Measurements from ENCODE around the gene CXCL16. TPM values are rescaled to one million over a fixed set of nuclear protein-coding genes. Genes with fewer than 3 reads are reported as not detected.

CXCL16 gene
- total and polyA plus RNA-seq, 2 of the 13 experiments (the other 11 are each of a cell fraction or from before 2014, with no cell fraction given), result 9.4 to 101 TPM

GRCh38 chr17:4771519-4772234, 31.9 kb upstream of the CXCL16 start, which contains the start of gene TM4SF5 (continued):
- TF ChIP-seq ZNF367 (CRISPR knock-in tag; IDR thresholded peaks at IDR 0.05; ENCODE audit: borderline replicate concordance), result no peak
- TF ChIP-seq MTERF4 (CRISPR knock-in tag; IDR thresholded peaks at IDR 0.05), result no peak
- peak; percentile 81; the same call in 1 of the 2 replicates for TF ChIP-seq ZBTB34 (CRISPR knock-in tag; IDR thresholded peaks at IDR 0.05)
- no peak for TF ChIP-seq ZNF850 (CRISPR knock-in tag; conservative IDR thresholded peaks at IDR 0.05)
- peak; percentile 46; the same call in 1 of the 2 replicates for TF ChIP-seq E2F1 (CRISPR knock-in tag; IDR thresholded peaks at IDR 0.05)
- no peak; the same call in 1 of the 2 replicates for TF ChIP-seq POGZ (CRISPR knock-in tag; IDR thresholded peaks at IDR 0.05)
- no peak for TF ChIP-seq ATAD3A (CRISPR knock-in tag; IDR thresholded peaks at IDR 0.05)
- 0 out of 2 replicates have a peak, but pooled peaks have one; percentile 28 for TF ChIP-seq ZNF354B (CRISPR knock-in tag; IDR thresholded peaks at IDR 0.05)
- no peak for TF ChIP-seq TRAFD1 (CRISPR knock-in tag; IDR thresholded peaks at IDR 0.05; ENCODE audit: borderline replicate concordance)
- TF ChIP-seq RAD51 (IDR thresholded peaks at IDR 0.05; ENCODE audit: borderline replicate concordance), result no peak
- peak; percentile 75; the same call in 1 of the 2 replicates for TF ChIP-seq ZIK1 (CRISPR knock-in tag; IDR thresholded peaks at IDR 0.05; ENCODE audit: borderline replicate concordance, low read depth)
- TF ChIP-seq ZSCAN5A (CRISPR knock-in tag; IDR thresholded peaks at IDR 0.05; ENCODE audit: borderline replicate concordance), result no peak
- peak; percentile 91; the same call in 1 of the 2 replicates for TF ChIP-seq RCOR2 (CRISPR knock-in tag; IDR thresholded peaks at IDR 0.05)
- TF ChIP-seq YEATS2 (CRISPR knock-in tag; IDR thresholded peaks at IDR 0.05; ENCODE audit: borderline replicate concordance), result peak; percentile 31; the same call in 1 of the 2 replicates
- no peak for TF ChIP-seq FIP1L1 (IDR thresholded peaks at IDR 0.05; ENCODE audit: borderline replicate concordance, insufficient read depth, low read depth, low read length)
- peak; percentile 80; the same call in 1 of the 2 replicates for TF ChIP-seq NCOR1 (IDR thresholded peaks at IDR 0.05; ENCODE audit: borderline replicate concordance, low read length)
- TF ChIP-seq RXRB (CRISPR knock-in tag; IDR thresholded peaks at IDR 0.05; ENCODE audit: borderline replicate concordance), result peak; percentile 87; the same call in 1 of the 2 replicates
- no peak for TF ChIP-seq POLR2AphosphoS2 (IDR thresholded peaks at IDR 0.05; ENCODE audit: low read depth, low read length)
- TF ChIP-seq ZNF207 (IDR thresholded peaks at IDR 0.05; ENCODE audit: borderline replicate concordance), result no peak
- no peak for TF ChIP-seq LCORL (IDR thresholded peaks at IDR 0.05)
- TF ChIP-seq LCORL (CRISPR knock-in tag; IDR thresholded peaks at IDR 0.05), result peak; percentile 37; the same call in 1 of the 2 replicates
- peak; percentile 94; the same call in 1 of the 2 replicates for TF ChIP-seq ZNF788 (CRISPR knock-in tag; IDR thresholded peaks at IDR 0.05; ENCODE audit: borderline replicate concordance)

All from HepG2 (cell line).